Medulla oblongata (tissue), 1 donor: Measurements from ENCODE around the gene GOLPH3L.
"Not testable (repeated sequence)": the region's sequence is repeated elsewhere in the genome, so short reads cannot be mapped to it uniquely, and the experiment has no call there.

Experiments
- DNase-seq: peaks from one replicate; pipeline ENCODE4 v3.0.0-alpha.2; 2015; ENCODE audit errors: extremely low spot score

Gene GOLPH3L

GRCh38 chr1:150696995-150697927, at the start of gene GOLPH3L:
Gene GOLPH3L, minus strand, starts transcription at chr1:150697154. Its CDS starts 2,316 bp downstream, at chr1:150694838.
- DNase-seq, result peak; percentile 99

GRCh38 chr1:150730130-150730721, 33.3 kb upstream of the GOLPH3L start:
- DNase-seq, result no peak

- no peak for DNase-seq
Observed at GRCh38 chr1:150724336-150724735, 27.4 kb upstream of the GOLPH3L start.

- no peak for DNase-seq
Observed at GRCh38 chr1:150720703-150721102, 23.7 kb upstream of the GOLPH3L start, which contains the start of gene HORMAD1. Gene HORMAD1, minus strand, starts transcription at chr1:150720895. Its CDS starts 1,390 bp downstream, at chr1:150719505.

GRCh38 chr1:150720098-150720497, 23.1 kb upstream of the GOLPH3L start:
- no peak for DNase-seq

- no peak for DNase-seq
Observed at GRCh38 chr1:150718225-150718891, 21.4 kb upstream of the GOLPH3L start.

GRCh38 chr1:150709031-150709430, 12.1 kb upstream of the GOLPH3L start:
- not testable (repeated sequence) for DNase-seq

GRCh38 chr1:150708595-150708994, 11.6 kb upstream of the GOLPH3L start:
- no peak for DNase-seq

GRCh38 chr1:150706091-150706490, 9.1 kb upstream of the GOLPH3L start:
- DNase-seq, result no peak

- no peak for DNase-seq
Observed at GRCh38 chr1:150703427-150703826, 6.5 kb upstream of the GOLPH3L start.

- DNase-seq, result no peak
Observed at GRCh38 chr1:150696590-150696989, 364 bp downstream of the GOLPH3L start.

GRCh38 chr1:150696162-150696561, 792 bp downstream of the GOLPH3L start:
- DNase-seq, result no peak

- DNase-seq, result no peak
Observed at GRCh38 chr1:150695561-150695960, 1.4 kb downstream of the GOLPH3L start.

GRCh38 chr1:150692720-150693119, 4.2 kb downstream of the GOLPH3L start:
- no peak for DNase-seq

GRCh38 chr1:150688763-150689162, 8.2 kb downstream of the GOLPH3L start:
- DNase-seq, result no peak

GRCh38 chr1:150686275-150686674, 10.7 kb downstream of the GOLPH3L start:
- DNase-seq, result no peak

GRCh38 chr1:150683914-150684313, 13.0 kb downstream of the GOLPH3L start:
- no peak for DNase-seq

GRCh38 chr1:150678988-150679387, 18.0 kb downstream of the GOLPH3L start:
- no peak for DNase-seq

- DNase-seq, result no peak
Observed at GRCh38 chr1:150674881-150675280, 22.1 kb downstream of the GOLPH3L start.

- no peak for DNase-seq
Observed at GRCh38 chr1:150663321-150663720, 33.6 kb downstream of the GOLPH3L start.

- DNase-seq, result no peak
Observed at GRCh38 chr1:150662811-150663210, 34.1 kb downstream of the GOLPH3L start.

- no peak for DNase-seq
Observed at GRCh38 chr1:150661156-150661555, 35.8 kb downstream of the GOLPH3L start.
